GM12865 (cell line): ENCODE measurements around the gene ITPR2.
A peak's percentile ranks its signal among the peaks of the same experiment; 100 is the strongest.

Source experiments
- DNase-seq: peaks from one replicate; pipeline ENCODE4 v3.0.0; 2010; ENCODE audit warnings: low read depth
- H3K4me3 ChIP-seq: 2 replicates; pipeline ENCODE4 v1.5.1; 2011; ENCODE audit warnings: mild to moderate bottlenecking, low read depth, low read length, control low read depth
- CTCF ChIP-seq: IDR thresholded peaks from 2 replicates; pipeline ENCODE4 v1.5.1; 2011; ENCODE audit warnings: low read length, control low read depth, low read depth, inconsistent platforms; ENCODE audit not compliant: insufficient read depth; ENCODE audit errors: missing control alignments

Gene ITPR2

DNA sequence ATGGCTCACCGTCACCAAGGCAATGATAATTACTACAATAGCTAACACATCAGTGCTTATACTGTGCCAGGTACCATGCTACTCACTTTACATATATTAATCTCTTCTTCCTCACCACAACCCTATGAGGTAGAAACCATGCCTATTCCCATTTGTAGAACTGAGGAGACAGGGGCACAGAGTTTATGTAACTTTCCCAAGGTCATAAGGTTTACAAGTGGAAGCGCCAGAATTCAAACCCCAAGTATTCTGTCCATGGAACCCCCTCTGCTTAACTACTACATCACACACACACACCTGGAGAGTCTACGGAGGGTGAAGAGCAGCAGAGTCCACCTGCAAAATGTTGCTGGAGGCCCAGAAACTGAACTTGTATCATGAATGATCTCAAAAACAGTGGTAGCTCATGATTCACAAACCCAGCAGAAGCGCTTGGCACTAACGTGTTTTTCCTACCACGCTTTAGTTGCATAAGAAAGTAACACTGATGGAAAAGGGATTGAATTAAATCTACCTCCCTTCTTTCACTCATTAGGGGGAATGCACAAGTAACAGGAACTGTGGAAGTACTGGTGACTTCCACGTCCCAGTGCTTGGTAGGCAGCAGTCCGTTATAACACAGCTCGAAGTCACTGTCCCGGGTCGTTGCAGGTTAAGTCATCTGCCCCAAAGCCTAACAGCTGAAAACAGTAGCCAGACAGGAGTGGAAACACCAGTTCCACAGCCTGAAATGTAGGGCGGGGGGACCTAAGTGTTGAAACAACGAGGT, 2.0 kb downstream of the ITPR2 start:
- DNase-seq, result no peak
- no peak for TF ChIP-seq CTCF
- H3K4me3 ChIP-seq, result peak overlapping the region; percentile 23

DNA sequence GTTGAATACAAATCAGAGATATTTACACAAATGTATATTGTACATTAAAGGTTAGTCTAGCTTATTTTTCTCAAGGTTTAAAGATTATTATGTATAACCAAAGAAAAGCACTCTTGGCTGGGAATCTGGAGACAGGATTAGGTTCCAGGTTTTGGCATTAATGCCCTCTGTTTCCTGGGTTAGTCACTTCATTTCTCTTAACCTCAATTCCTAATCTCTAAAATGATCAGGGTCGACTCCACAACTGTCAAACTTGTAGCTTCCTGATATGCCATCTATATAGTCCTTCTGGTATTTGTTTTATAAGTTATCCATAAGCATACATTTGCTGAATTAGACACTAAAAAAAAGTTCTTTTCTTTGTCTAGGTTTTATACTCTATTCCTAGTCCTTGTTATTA, 2.6 kb downstream of the ITPR2 start:
- no peak for TF ChIP-seq CTCF
- H3K4me3 ChIP-seq, result 0 out of 2 replicates have a peak overlapping the region, but pooled peaks have one; percentile 23
- DNase-seq, result no peak

- DNase-seq, result no peak
- H3K4me3 ChIP-seq, result no peak overlapping the region
- no peak for TF ChIP-seq CTCF
These were observed 4.5 kb downstream of the ITPR2 start for GRCh38 chr12:26828280-26829073.

DNA sequence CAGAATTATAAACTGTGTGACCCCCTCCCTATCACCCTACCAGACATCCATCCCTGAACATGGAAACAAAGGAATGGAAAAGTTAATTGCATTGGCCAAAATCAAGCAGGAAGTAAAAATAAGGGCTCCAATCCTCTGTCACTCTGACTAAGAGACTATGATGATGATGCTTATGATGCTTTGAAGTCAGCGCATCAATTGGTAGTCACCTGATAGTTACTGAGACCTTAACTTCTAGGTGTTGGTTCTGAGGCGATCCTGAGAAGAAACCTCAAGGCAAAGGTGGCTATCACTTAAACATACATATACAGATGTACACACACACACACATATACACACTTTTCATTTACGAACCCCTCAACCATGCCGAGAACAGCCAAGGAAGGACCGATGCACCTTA, 6.6 kb downstream of the ITPR2 start:
- no peak overlapping the region for H3K4me3 ChIP-seq
- DNase-seq, result no peak
- TF ChIP-seq CTCF, result no peak

GRCh38 chr12:26825459-26826016, 7.5 kb downstream of the ITPR2 start:
- no peak for DNase-seq
- H3K4me3 ChIP-seq, result no peak overlapping the region
- TF ChIP-seq CTCF, result no peak

DNA sequence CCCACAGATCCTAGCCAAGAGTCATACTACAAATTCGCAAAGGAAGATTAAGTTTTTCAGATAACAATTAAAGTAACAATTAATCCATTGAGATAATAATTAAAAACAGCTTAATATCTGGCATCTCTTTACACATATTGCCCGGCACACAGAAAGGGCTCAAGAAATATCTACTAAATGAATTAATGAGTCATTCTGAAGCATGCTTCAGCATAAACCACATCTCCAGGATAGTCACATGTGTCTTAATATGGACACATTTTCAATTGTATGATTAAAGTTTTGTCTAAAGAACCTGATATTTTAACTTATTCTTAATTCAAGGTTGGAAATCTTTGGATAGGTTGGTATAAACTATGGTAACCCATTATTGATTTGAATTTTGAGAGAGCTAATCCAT, 9.6 kb downstream of the ITPR2 start:
- no peak for DNase-seq
- no peak for TF ChIP-seq CTCF
- no peak overlapping the region for H3K4me3 ChIP-seq
